ENCODE data around the gene GPR107.
A peak's percentile ranks its signal among the peaks of the same experiment; 100 is the strongest.

GPR107 gene

GRCh38 chr9:130040984-130041647 lies 12.6 kb upstream of the GPR107 start:
- Histone ChIP-seq H3K79me1 (ENCODE audit: low read length) (peaks cover 3% of the 10 kb centered on the region), H3K18ac (ENCODE audit: low read length) (no peak overlapping the region), H3K9ac (ENCODE audit: low read length) (no peak overlapping the region), H3K4me1 (ENCODE audit: control insufficient read depth, low read depth, low read length) (peaks cover 2% of the 10 kb centered on the region), H3K56ac (ENCODE audit: low read length) (no peak overlapping the region), H3K27me3 (ENCODE audit: insufficient read depth, low read length, poor library complexity) (peaks cover 1% of the 10 kb centered on the region), H4K8ac (ENCODE audit: low read depth, low read length) (no peak overlapping the region), H3K23ac (ENCODE audit: low read length) (no peak overlapping the region), H2BK120ac (ENCODE audit: low read depth, low read length) (no peak overlapping the region), H3K4me2 (ENCODE audit: low read length) (no peak overlapping the region), H4K5ac (ENCODE audit: low read length) (no peak overlapping the region), H3K4ac (ENCODE audit: low read depth, low read length) (no peak overlapping the region), H3K27ac (ENCODE audit: low read depth, low read length) (no peak overlapping the region), H3K36me3 (ENCODE audit: control insufficient read depth, insufficient read depth, low read length) (no peaks in the 10 kb centered on the region), H2AK5ac (ENCODE audit: low read length) (no peak overlapping the region), H3K4me3 (ENCODE audit: low read length) (no peak overlapping the region), H3K79me2 (ENCODE audit: control insufficient read depth, insufficient read depth, low read length) (peaks cover 2% of the 10 kb centered on the region), H2BK5ac (ENCODE audit: low read length) (no peak overlapping the region), H2BK15ac (replicated peaks; ENCODE audit: low read depth) (no peak overlapping the region)
- no peak for DNase-seq
- WGBS (ENCODE audit: extremely low coverage, insufficient coverage, low lambda C conversion rate), result no CpG with 5 or more reads among the region's 7 CpGs

DNA sequence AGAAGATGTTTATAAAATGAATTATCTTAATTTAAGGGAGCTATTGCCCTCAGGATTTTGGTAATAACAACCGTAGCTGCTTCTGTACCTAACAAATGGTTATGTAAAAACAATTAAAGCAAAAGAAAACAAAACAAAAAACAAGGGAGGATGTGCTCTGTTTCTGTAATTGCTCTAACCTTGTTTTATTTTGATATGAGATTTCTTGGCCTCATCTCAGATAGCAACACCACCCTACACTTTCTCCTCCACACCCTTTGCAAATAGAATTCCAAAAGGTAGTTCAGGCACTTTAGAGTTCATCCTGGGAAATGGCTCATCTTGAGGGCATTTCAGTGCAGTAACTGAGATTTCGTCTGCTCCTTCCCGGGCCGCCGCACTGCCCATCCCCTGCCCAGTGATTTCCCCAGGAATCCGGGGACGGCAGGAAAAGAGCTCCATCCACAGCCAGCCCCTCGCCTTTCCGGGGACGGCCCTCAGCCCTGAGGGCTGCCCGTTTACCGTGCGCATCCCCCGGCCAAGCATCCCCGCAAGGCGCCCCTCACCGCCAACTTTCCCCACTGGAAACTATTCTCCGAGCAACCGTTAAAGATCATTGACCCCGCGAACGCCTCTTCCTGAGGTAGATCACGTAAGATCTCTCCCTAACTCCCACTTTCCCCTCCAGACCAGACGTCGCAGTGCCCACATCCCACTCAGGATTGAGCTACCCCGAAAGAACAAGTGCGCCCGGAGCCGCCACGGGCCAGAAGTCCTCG lies 11.9 kb upstream of the GPR107 start:
- Histone ChIP-seq H2AK5ac (ENCODE audit: low read length) (no peak overlapping the region), H2BK5ac (ENCODE audit: low read length) (no peak overlapping the region), H3K4me1 (ENCODE audit: control insufficient read depth, low read depth, low read length) (peaks cover 2% of the 10 kb centered on the region), H3K4ac (ENCODE audit: low read depth, low read length) (no peak overlapping the region), H4K8ac (ENCODE audit: low read depth, low read length) (no peak overlapping the region), H3K4me3 (ENCODE audit: low read length) (peak overlapping the region; percentile 84), H3K79me1 (ENCODE audit: low read length) (peaks cover 3% of the 10 kb centered on the region), H3K27ac (ENCODE audit: low read depth, low read length) (peak overlapping the region; percentile 95), H4K5ac (ENCODE audit: low read length) (no peak overlapping the region), H3K23ac (ENCODE audit: low read length) (no peak overlapping the region), H3K27me3 (ENCODE audit: insufficient read depth, low read length, poor library complexity) (peaks cover 1% of the 10 kb centered on the region), H3K4me2 (ENCODE audit: low read length) (peak overlapping the region; percentile 98), H2BK15ac (replicated peaks; ENCODE audit: low read depth) (no peak overlapping the region), H3K79me2 (ENCODE audit: control insufficient read depth, insufficient read depth, low read length) (peaks cover 2% of the 10 kb centered on the region), H2BK120ac (ENCODE audit: low read depth, low read length) (no peak overlapping the region), H3K18ac (ENCODE audit: low read length) (peak overlapping the region; percentile 81), H3K36me3 (ENCODE audit: control insufficient read depth, insufficient read depth, low read length) (no peaks in the 10 kb centered on the region), H3K9ac (ENCODE audit: low read length) (peak overlapping the region; percentile 88), H3K56ac (ENCODE audit: low read length) (peak overlapping the region; percentile 90)
- WGBS (ENCODE audit: extremely low coverage, insufficient coverage, low lambda C conversion rate), result no CpG with 5 or more reads among the region's 31 CpGs
- DNase-seq, result peak; percentile 37

DNA sequence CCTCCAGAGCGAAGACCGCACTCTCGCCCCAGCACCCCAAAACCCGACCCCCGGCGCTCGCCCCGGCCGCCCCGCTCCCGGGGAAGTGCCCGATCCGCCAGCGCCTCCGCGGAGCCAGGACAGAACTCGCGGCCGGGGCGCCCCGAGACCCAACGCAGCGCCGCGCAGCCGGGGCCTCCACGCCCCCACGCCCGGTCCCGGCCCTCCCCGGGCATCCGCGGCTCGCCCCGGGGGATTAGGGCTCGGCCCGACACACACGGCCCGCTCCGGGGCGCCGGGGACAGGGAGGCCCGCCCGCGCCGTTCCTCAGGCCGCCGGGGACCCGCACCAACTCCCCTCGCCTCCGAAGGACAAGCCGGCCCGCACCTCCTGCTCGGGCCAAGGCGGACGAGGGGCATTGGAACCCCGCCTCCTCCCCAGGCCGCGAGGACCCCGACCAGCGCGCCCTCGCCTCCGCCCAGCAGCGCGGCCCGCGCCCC lies 11.3 kb upstream of the GPR107 start:
- Histone ChIP-seq H3K36me3 (ENCODE audit: control insufficient read depth, insufficient read depth, low read length) (no peaks in the 10 kb centered on the region), H3K4me3 (ENCODE audit: low read length) (peak overlapping the region; percentile 84), H3K56ac (ENCODE audit: low read length) (peak overlapping the region; percentile 90), H4K8ac (ENCODE audit: low read depth, low read length) (no peak overlapping the region), H2BK5ac (ENCODE audit: low read length) (no peak overlapping the region), H3K4me1 (ENCODE audit: control insufficient read depth, low read depth, low read length) (peaks cover 2% of the 10 kb centered on the region), H3K23ac (ENCODE audit: low read length) (peak overlapping the region; percentile 66), H3K9ac (ENCODE audit: low read length) (peak overlapping the region; percentile 88), H3K4me2 (ENCODE audit: low read length) (peak overlapping the region; percentile 98), H2BK15ac (replicated peaks; ENCODE audit: low read depth) (no peak overlapping the region), H3K4ac (ENCODE audit: low read depth, low read length) (no peak overlapping the region), H3K79me2 (ENCODE audit: control insufficient read depth, insufficient read depth, low read length) (peaks cover 2% of the 10 kb centered on the region), H2AK5ac (ENCODE audit: low read length) (no peak overlapping the region), H3K27me3 (ENCODE audit: insufficient read depth, low read length, poor library complexity) (peaks cover 1% of the 10 kb centered on the region), H4K5ac (ENCODE audit: low read length) (no peak overlapping the region), H2BK120ac (ENCODE audit: low read depth, low read length) (no peak overlapping the region), H3K27ac (ENCODE audit: low read depth, low read length) (peak overlapping the region; percentile 95), H3K18ac (ENCODE audit: low read length) (peak overlapping the region; percentile 81), H3K79me1 (ENCODE audit: low read length) (peaks cover 3% of the 10 kb centered on the region)
- WGBS (ENCODE audit: extremely low coverage, insufficient coverage, low lambda C conversion rate), result no CpG with 5 or more reads among the region's 68 CpGs
- no peak for DNase-seq

- Histone ChIP-seq H3K36me3 (ENCODE audit: control insufficient read depth, insufficient read depth, low read length) (no peaks in the 10 kb centered on the region), H2BK120ac (ENCODE audit: low read depth, low read length) (no peak within 1 kb of the TSS), H3K27ac (ENCODE audit: low read depth, low read length) (peak within 1 kb of the TSS; percentile 95), H3K4me1 (ENCODE audit: control insufficient read depth, low read depth, low read length) (peaks cover 2% of the 10 kb centered on the region), H3K9ac (ENCODE audit: low read length) (peak within 1 kb of the TSS; percentile 88), H3K56ac (ENCODE audit: low read length) (peak within 1 kb of the TSS; percentile 90), H3K23ac (ENCODE audit: low read length) (peak within 1 kb of the TSS; percentile 66), H3K4me3 (ENCODE audit: low read length) (peak within 1 kb of the TSS; percentile 84), H3K79me2 (ENCODE audit: control insufficient read depth, insufficient read depth, low read length) (peaks cover 2% of the 10 kb centered on the region), H4K8ac (ENCODE audit: low read depth, low read length) (no peak within 1 kb of the TSS), H2AK5ac (ENCODE audit: low read length) (no peak within 1 kb of the TSS), H2BK5ac (ENCODE audit: low read length) (no peak within 1 kb of the TSS), H3K79me1 (ENCODE audit: low read length) (peaks cover 3% of the 10 kb centered on the region), H3K18ac (ENCODE audit: low read length) (peak within 1 kb of the TSS; percentile 81), H3K27me3 (ENCODE audit: insufficient read depth, low read length, poor library complexity) (peaks cover 1% of the 10 kb centered on the region), H2BK15ac (replicated peaks; ENCODE audit: low read depth) (no peak within 1 kb of the TSS), H3K4ac (ENCODE audit: low read depth, low read length) (no peak within 1 kb of the TSS), H3K4me2 (ENCODE audit: low read length) (peak within 1 kb of the TSS; percentile 98), H4K5ac (ENCODE audit: low read length) (no peak within 1 kb of the TSS)
- WGBS (ENCODE audit: extremely low coverage, insufficient coverage, low lambda C conversion rate), result no CpG with 5 or more reads among the region's 92 CpGs
- peak; percentile 92 for DNase-seq
These were observed 10.6 kb upstream of the GPR107 start, which contains the start of gene FNBP1 for GRCh38 chr9:130042885-130043653. TSS of gene FNBP1 (minus strand) at chr9:130043189. CDS start at chr9:130042975, 214 bp downstream.

- peak overlapping the region; percentile 59 for H3K4me3 ChIP-seq (ENCODE audit: low read length)
- H2AK5ac ChIP-seq (ENCODE audit: low read length), result no peak overlapping the region
- no peak overlapping the region for H3K4ac ChIP-seq (ENCODE audit: low read depth, low read length)
- DNase-seq, result peak; percentile 42
- H2BK5ac ChIP-seq (ENCODE audit: low read length), result no peak overlapping the region
- H3K56ac ChIP-seq (ENCODE audit: low read length), result peak overlapping the region; percentile 90
- no CpG with 5 or more reads among the region's 37 CpGs for WGBS (ENCODE audit: extremely low coverage, insufficient coverage, low lambda C conversion rate)
- peaks cover 1% of the 10 kb centered on the region for H3K27me3 ChIP-seq (ENCODE audit: insufficient read depth, low read length, poor library complexity)
- peaks cover 3% of the 10 kb centered on the region for H3K79me1 ChIP-seq (ENCODE audit: low read length)
- peaks cover 2% of the 10 kb centered on the region for H3K79me2 ChIP-seq (ENCODE audit: control insufficient read depth, insufficient read depth, low read length)
- H3K18ac ChIP-seq (ENCODE audit: low read length), result peak overlapping the region; percentile 33
- H3K23ac ChIP-seq (ENCODE audit: low read length), result no peak overlapping the region
- H4K8ac ChIP-seq (ENCODE audit: low read depth, low read length), result no peak overlapping the region
- peak overlapping the region; percentile 74 for H3K9ac ChIP-seq (ENCODE audit: low read length)
- peak overlapping the region; percentile 91 for H3K4me2 ChIP-seq (ENCODE audit: low read length)
- H3K4me1 ChIP-seq (ENCODE audit: control insufficient read depth, low read depth, low read length), result peaks cover 2% of the 10 kb centered on the region
- no peak overlapping the region for H2BK15ac ChIP-seq (replicated peaks; ENCODE audit: low read depth)
- no peaks in the 10 kb centered on the region for H3K36me3 ChIP-seq (ENCODE audit: control insufficient read depth, insufficient read depth, low read length)
- peak overlapping the region; percentile 56 for H3K27ac ChIP-seq (ENCODE audit: low read depth, low read length)
- H2BK120ac ChIP-seq (ENCODE audit: low read depth, low read length), result no peak overlapping the region
- H4K5ac ChIP-seq (ENCODE audit: low read length), result no peak overlapping the region
These were observed 9.8 kb upstream of the GPR107 start for GRCh38 chr9:130043654-130044623.

Measured in mesendoderm (in vitro differentiated cells).